RPMI8226 (cell line): ENCODE results near the gene PRSS21.
A peak's percentile ranks its signal among the peaks of the same experiment; 100 is the strongest.

Experiments used
- DNase-seq: peaks from one replicate; pipeline ENCODE4 v3.0.0-alpha.2; 2015

PRSS21 gene

GRCh38 chr16:2816751-2817339 lies at the start of gene PRSS21:
TSS of gene PRSS21 (plus strand) at chr16:2817237. CDS start at chr16:2817269, 32 bp downstream.
- no peak for DNase-seq

- no peak for DNase-seq
Observed at GRCh38 chr16:2767891-2768290, 49.1 kb upstream of the PRSS21 start.

- DNase-seq: no peak
Observed at GRCh38 chr16:2768403-2769089, 48.5 kb upstream of the PRSS21 start.

- DNase-seq: no peak
Observed at GRCh38 chr16:2769100-2769529, 47.9 kb upstream of the PRSS21 start.

GRCh38 chr16:2769675-2770056 lies 47.4 kb upstream of the PRSS21 start:
- no peak for DNase-seq

GRCh38 chr16:2770057-2770951 lies 46.7 kb upstream of the PRSS21 start:
- peak; percentile 57 for DNase-seq

GRCh38 chr16:2771496-2772402 lies 45.3 kb upstream of the PRSS21 start:
- DNase-seq: no peak

GRCh38 chr16:2773188-2773968 lies 43.7 kb upstream of the PRSS21 start:
- no peak for DNase-seq

GRCh38 chr16:2774161-2774891 lies 42.7 kb upstream of the PRSS21 start:
- peak; percentile 71 for DNase-seq

- no peak for DNase-seq
Observed at GRCh38 chr16:2775131-2775716, 41.8 kb upstream of the PRSS21 start.

- DNase-seq: no peak
Observed at GRCh38 chr16:2775765-2776499, 41.1 kb upstream of the PRSS21 start.

- DNase-seq: peak; percentile 46
Observed at GRCh38 chr16:2776500-2777139, 40.4 kb upstream of the PRSS21 start.

- DNase-seq: peak; percentile 94
Observed at GRCh38 chr16:2777231-2777902, 39.7 kb upstream of the PRSS21 start, which contains the start of gene ELOB. TSS of gene ELOB (minus strand) at chr16:2777280. CDS start at chr16:2777239, 41 bp downstream.

- peak; percentile 47 for DNase-seq
Observed at GRCh38 chr16:2777903-2778629, 39.0 kb upstream of the PRSS21 start.

GRCh38 chr16:2778630-2778958 lies 38.4 kb upstream of the PRSS21 start:
- no peak for DNase-seq

GRCh38 chr16:2779151-2779920 lies 37.7 kb upstream of the PRSS21 start:
- no peak for DNase-seq
